IMR-90 (cell line): ENCODE results near the gene SLX4. TPM values are rescaled to one million over a fixed set of nuclear protein-coding genes. Genes with fewer than 3 reads are reported as not detected.

Experiments
- ATAC-seq: fragments of 200-7000 bp; cut with Tn5 transposase; 2 replicates; pipeline ENCODE4 v1.9.1; 2020; ENCODE audit warnings: low read depth, mild to moderate bottlenecking, moderate library complexity
- BruUV-seq: library from RNA; stranded (reverse); fragments of 400-500 nt; replicated peaks from 2 replicates; lab custom pipeline; 2021; lab: Mats Ljungman, UMichigan
- CTCF ChIA-PET: fragments of 300-600 bp; formaldehyde crosslinking; extraction: SDS; loops from one replicate; lab custom pipeline; 2021; ENCODE audit warnings: antibody characterized with exemption; lab: Yijun Ruan, JAX
- POLR2A ChIA-PET: fragments of 300-600 bp; sonication (Branson Sonifier 250); formaldehyde crosslinking; loops from one replicate; lab custom pipeline; 2022; ENCODE audit warnings: antibody characterized with exemption; ENCODE audit not compliant: unreplicated experiment; lab: Charles Lee
- DNase-seq: peaks from one replicate; pipeline ENCODE4 v3.0.0; 2013
- H2AFZ ChIP-seq: replicated peaks from 2 replicates; pipeline ENCODE3; 2013; ENCODE audit warnings: low read length, mild to moderate bottlenecking; ENCODE audit not compliant: poor library complexity
- H2AK5ac ChIP-seq: 2 replicates; pipeline ENCODE4 v1.6.1; 2013; ENCODE audit warnings: low read depth, low read length, inconsistent platforms
- H2AK9ac ChIP-seq: replicated peaks from 2 replicates; pipeline ENCODE3; 2013; ENCODE audit warnings: mild to moderate bottlenecking, low read depth, low read length, moderate library complexity; ENCODE audit not compliant: poor library complexity
- H2BK120ac ChIP-seq: 2 replicates; pipeline ENCODE4 v1.6.1; 2013; ENCODE audit warnings: low read depth, low read length, inconsistent platforms
- H2BK15ac ChIP-seq: 3 replicates; pipeline ENCODE4 v1.6.1; 2013; ENCODE audit warnings: low read depth, low read length, inconsistent platforms
- H2BK20ac ChIP-seq: 2 replicates; pipeline ENCODE4 v1.6.1; 2013; ENCODE audit warnings: low read depth, mild to moderate bottlenecking, inconsistent platforms, low read length, moderate library complexity
- H2BK5ac ChIP-seq: 2 replicates; pipeline ENCODE4 v1.6.1; 2013; ENCODE audit warnings: mild to moderate bottlenecking, low read depth, low read length, inconsistent platforms; ENCODE audit not compliant: poor library complexity, severe bottlenecking
- H3K14ac ChIP-seq: replicated peaks from 2 replicates; pipeline ENCODE4 v1.6.1; 2013; ENCODE audit warnings: low read depth, low read length, inconsistent platforms
- H3K18ac ChIP-seq: 2 replicates; pipeline ENCODE4 v1.6.1; 2013; ENCODE audit warnings: low read depth, low read length, control low read depth
- H3K23ac ChIP-seq: 2 replicates; pipeline ENCODE4 v1.6.1; 2013; ENCODE audit warnings: low read depth, low read length, inconsistent platforms
- H3K27ac ChIP-seq: 2 replicates; pipeline ENCODE4 v1.5.1; 2013; ENCODE audit warnings: mild to moderate bottlenecking, control low read depth, low read length; ENCODE audit not compliant: insufficient read depth
- H3K27me3 ChIP-seq: 2 replicates; pipeline ENCODE4 v1.6.1; 2013; ENCODE audit warnings: low read length; ENCODE audit not compliant: control insufficient read depth, insufficient read depth
- H3K36me3 ChIP-seq: 2 replicates; pipeline ENCODE4 v1.6.1; 2013; ENCODE audit warnings: low read length, mixed read lengths; ENCODE audit not compliant: control insufficient read depth, insufficient read depth
- H3K4ac ChIP-seq: 2 replicates; pipeline ENCODE4 v1.6.1; 2013; ENCODE audit warnings: low read depth, low read length, inconsistent platforms
- H3K4me1 ChIP-seq: 2 replicates; pipeline ENCODE4 v1.6.1; 2013; ENCODE audit warnings: low read length, mixed read lengths; ENCODE audit not compliant: control insufficient read depth, insufficient read depth
- H3K4me2 ChIP-seq: 2 replicates; pipeline ENCODE4 v1.6.1; 2013; ENCODE audit warnings: low read depth, mild to moderate bottlenecking, control low read depth, low read length, moderate library complexity
- H3K4me3 ChIP-seq: 2 replicates; pipeline ENCODE4 v1.5.1; 2013; ENCODE audit warnings: low read depth, mild to moderate bottlenecking, control low read depth, low read length, moderate library complexity; ENCODE audit not compliant: insufficient read depth
- H3K56ac ChIP-seq: 2 replicates; pipeline ENCODE4 v1.6.1; 2013; ENCODE audit warnings: low read length, inconsistent platforms; ENCODE audit not compliant: insufficient read depth; ENCODE audit errors: extremely low read depth
- H3K79me1 ChIP-seq, 2 experiments: 2 replicates each; pipeline ENCODE4 v1.6.1; 2013; ENCODE audit warnings: low read length in 2 of 2, inconsistent platforms in 1 of 2, low read depth in 1 of 2
- H3K9ac ChIP-seq: 2 replicates; pipeline ENCODE4 v1.6.1; 2013; ENCODE audit warnings: low read depth, low read length, control low read depth
- H3K9me1 ChIP-seq: 2 replicates; pipeline ENCODE4 v1.6.1; 2013; ENCODE audit warnings: low read length, inconsistent platforms; ENCODE audit not compliant: insufficient read depth
- H3K9me3 ChIP-seq: 2 replicates; pipeline ENCODE4 v1.6.1; 2013; ENCODE audit warnings: low read length; ENCODE audit not compliant: control insufficient read depth, insufficient read depth
- H4K20me1 ChIP-seq: 2 replicates; pipeline ENCODE4 v1.6.1; 2013; ENCODE audit warnings: low read length, inconsistent platforms; ENCODE audit not compliant: insufficient read depth
- H4K5ac ChIP-seq: 2 replicates; pipeline ENCODE4 v1.6.1; 2013; ENCODE audit warnings: mild to moderate bottlenecking, low read depth, low read length, control low read depth
- H4K8ac ChIP-seq, 2 experiments: 2 replicates each; pipeline ENCODE4 v1.6.1; 2013; ENCODE audit warnings: low read depth in 2 of 2, low read length in 2 of 2, control low read depth in 1 of 2, inconsistent platforms in 1 of 2
- H4K91ac ChIP-seq: 2 replicates; pipeline ENCODE4 v1.6.1; 2013; ENCODE audit warnings: low read depth, low read length, inconsistent platforms; ENCODE audit not compliant: insufficient read depth
- BHLHE40 ChIP-seq: fragments of 150-350 bp; IDR thresholded peaks from 2 replicates; pipeline ENCODE4 v1.6.1; 2016; ENCODE audit warnings: mild to moderate bottlenecking, low read depth, low read length
- CEBPB ChIP-seq: IDR thresholded peaks from 2 replicates; pipeline ENCODE4 v1.6.1; 2012; ENCODE audit warnings: low read depth, low read length, improper control_type of control experiment
- CHD1 ChIP-seq: IDR thresholded peaks from 2 replicates; pipeline ENCODE4 v1.6.1; 2012; ENCODE audit warnings: low read depth, low read length, improper control_type of control experiment
- CTCF ChIP-seq: conservative IDR thresholded peaks from 2 replicates; pipeline ENCODE4 v1.5.1; 2012; ENCODE audit warnings: mild to moderate bottlenecking, low read depth, low read length, improper control_type of control experiment
- ELK1 ChIP-seq: fragments of 150-350 bp; IDR thresholded peaks from 2 replicates; pipeline ENCODE4 v1.6.1; 2016; ENCODE audit warnings: low read depth, mild to moderate bottlenecking, low read length, moderate library complexity, borderline replicate concordance
- FOS ChIP-seq: fragments of 150-350 bp; IDR thresholded peaks from 2 replicates; pipeline ENCODE4 v1.6.1; 2016; ENCODE audit warnings: low read depth, low read length
- MAFK ChIP-seq: IDR thresholded peaks from 2 replicates; pipeline ENCODE4 v1.6.1; 2012; ENCODE audit warnings: low read depth, low read length, improper control_type of control experiment
- MAZ ChIP-seq: IDR thresholded peaks from 2 replicates; pipeline ENCODE4 v1.6.1; 2012; ENCODE audit warnings: low read depth, mild to moderate bottlenecking, low read length, improper control_type of control experiment, moderate library complexity, borderline replicate concordance
- MXI1 ChIP-seq: IDR thresholded peaks from 2 replicates; pipeline ENCODE4 v1.6.1; 2012; ENCODE audit warnings: low read depth, mild to moderate bottlenecking, low read length, moderate library complexity, borderline replicate concordance
- NFE2L2 ChIP-seq: fragments of 150-350 bp; IDR thresholded peaks from 2 replicates; pipeline ENCODE4 v1.6.1; 2016; ENCODE audit warnings: low read depth, mild to moderate bottlenecking, low read length
- POLR2A ChIP-seq: IDR thresholded peaks from 2 replicates; pipeline ENCODE4 v1.6.1; 2012; ENCODE audit warnings: mild to moderate bottlenecking, low read depth, low read length
- RAD21 ChIP-seq: IDR thresholded peaks from 2 replicates; pipeline ENCODE4 v1.6.1; 2012; ENCODE audit warnings: low read length, improper control_type of control experiment
- RCOR1 ChIP-seq: IDR thresholded peaks from 2 replicates; pipeline ENCODE4 v1.6.1; 2012; ENCODE audit warnings: mild to moderate bottlenecking, low read length, improper control_type of control experiment; ENCODE audit not compliant: insufficient replicate concordance
- RFX5 ChIP-seq: IDR thresholded peaks from 2 replicates; pipeline ENCODE4 v1.8.0; 2012; ENCODE audit warnings: low read depth, mild to moderate bottlenecking, low read length, moderate library complexity
- SMC3 ChIP-seq: fragments of 150-350 bp; IDR thresholded peaks from 2 replicates; pipeline ENCODE4 v1.6.1; 2016; ENCODE audit warnings: low read depth, mild to moderate bottlenecking, antibody characterized with exemption, low read length, moderate library complexity
- USF2 ChIP-seq: fragments of 150-350 bp; IDR thresholded peaks from 2 replicates; pipeline ENCODE4 v1.6.1; 2017; ENCODE audit warnings: mild to moderate bottlenecking, antibody characterized with exemption, low read length, low read depth
- WGBS, 2 experiments: methylation state at CpG; one replicate each; pipeline versions ENCODE4 v1.1.5 to v1.1.7; 2013; ENCODE audit warnings: missing lambda C conversion rate in 2 of 2; ENCODE audit not compliant: insufficient read length in 1 of 2; ENCODE audit errors: extremely low coverage in 2 of 2; 5-methylcytosine and 5-hydroxymethylcytosine counted together
- dilution Hi-C: fragments of 300-500 bp; cut with HindIII; formaldehyde crosslinking; loops from one replicate; pipeline ENCODE4 v1.14.3; 2018; ENCODE audit warnings: low sequenced_read_pairs; ENCODE audit not compliant: unreplicated experiment
- in situ Hi-C: fragments of 300-500 bp; cut with MboI; formaldehyde crosslinking; loops from 3 replicates; pipeline ENCODE4 v1.14.3; 2019; ENCODE audit warnings: low sequenced_read_pairs, inconsistent platforms, mixed read lengths
- intact Hi-C: fragments of 100-400 bp; cut with micrococcal nuclease; formaldehyde crosslinking; loops from 2 replicates; pipeline ENCODE4 v1.10.0; 2022
- polyA plus RNA-seq, 3 experiments: library from polyadenylated mRNA; depleted of rRNA; stranded (reverse); fragments of >200 nt; gene quantifications; 2 replicates each; pipeline ENCODE4 v1.2.3, GENCODE V29; 2012; ENCODE audit warnings: low replicate concordance in 1 of 3
- total RNA-seq: library from RNA; depleted of rRNA; stranded (reverse); fragments of >200 nt; gene quantifications from 2 replicates; pipeline ENCODE4 v1.2.3, GENCODE V29; 2012

SLX4 gene
- total and polyA plus RNA-seq, 2 of the 4 experiments (the other 2 are of a cell fraction) = 1.3 to 3.1 TPM

- no peak overlapping the region for H4K5ac ChIP-seq
- H3K23ac ChIP-seq = no peak overlapping the region
- no peak overlapping the region for H3K27ac ChIP-seq
- H3K4me2 ChIP-seq = no peak overlapping the region
- no peak overlapping the region for H2AK5ac ChIP-seq
- no TSS peak for BruUV-seq
- no peak overlapping the region for H3K18ac ChIP-seq
- no peak overlapping the region for H3K4me3 ChIP-seq
- H3K4ac ChIP-seq = no peak overlapping the region
- no peak overlapping the region for H2BK5ac ChIP-seq
- dilution Hi-C loops = no loop called here
- H3K56ac ChIP-seq = no peak overlapping the region
- intact Hi-C loops = no loop called here
- TF ChIP-seq USF2 (no peak), RFX5 (no peak), ELK1 (no peak), SMC3 (no peak), CTCF (no peak), RCOR1 (no peak), CHD1 (no peak), MXI1 (no peak), BHLHE40 (no peak), NFE2L2 (no peak), RAD21 (no peak), MAZ (no peak), FOS (no peak), MAFK (no peak), CEBPB (no peak), POLR2A (no peak)
- no peaks in the 10 kb centered on the region for H3K9me3 ChIP-seq
- no peak for DNase-seq
- no peak overlapping the region for H2AK9ac ChIP-seq
- CTCF ChIA-PET = no interaction called here
- H4K8ac ChIP-seq = no peak overlapping the region
- H3K36me3 ChIP-seq = peaks cover 12% of the 10 kb centered on the region
- no peak overlapping the region for H3K14ac ChIP-seq
- no peaks in the 10 kb centered on the region for H3K9me1 ChIP-seq
- ATAC-seq = no peak
- no peak overlapping the region for H2BK120ac ChIP-seq
- WGBS, 2 experiments = 89% methylated on average over 3 of the region's 7 CpGs; no CpG with 5 or more reads in 1 of the 2 experiments
- H2BK15ac ChIP-seq = no peak overlapping the region
- H3K79me1 ChIP-seq = no peaks in the 10 kb centered on the region
- H3K27me3 ChIP-seq = no peaks in the 10 kb centered on the region; the same call in 1 of the 2 replicates
- in situ Hi-C loops = no loop called here
- H4K20me1 ChIP-seq = no peaks in the 10 kb centered on the region
- no peaks in the 10 kb centered on the region; the same call in 1 of the 2 replicates for H3K4me1 ChIP-seq
- no peak overlapping the region for H4K91ac ChIP-seq
- H2AFZ ChIP-seq = no peak overlapping the region
- no peak overlapping the region for H2BK20ac ChIP-seq
- POLR2A ChIA-PET = no interaction called here
- no peak overlapping the region for H3K9ac ChIP-seq
Observed at GRCh38 chr16:3579776-3580175, 31.6 kb downstream of the SLX4 start.
